GM23248 (cell line): ENCODE results near the gene DIRAS3.

Experiments
- EZH2 ChIP-seq: fragments of 200-600 bp; sonication (generic); IDR thresholded peaks from 2 replicates; pipeline ENCODE4 v1.6.1; 2018; ENCODE audit warnings: antibody characterized with exemption, mild to moderate bottlenecking; ENCODE audit not compliant: insufficient read depth, poor library complexity, severe bottlenecking
- EZH2phosphoT487 ChIP-seq: fragments of 200-600 bp; sonication (generic); IDR thresholded peaks from 2 replicates; pipeline ENCODE4 v1.6.1; 2018; ENCODE audit warnings: antibody characterized with exemption, moderate library complexity, mild to moderate bottlenecking, low read depth; ENCODE audit not compliant: insufficient read depth

GRCh38 chr1:68047659-68048026, 2.8 kb downstream of the DIRAS3 start:
- no peak for TF ChIP-seq EZH2
- TF ChIP-seq EZH2phosphoT487: no peak
